NAMALWA (cell line): ENCODE measurements around the gene GPR68.

Experiments
- DNase-seq: peaks from one replicate; pipeline ENCODE4 v3.0.0-alpha.2; 2015; ENCODE audit warnings: low spot score

The GPR68 gene, protein sequence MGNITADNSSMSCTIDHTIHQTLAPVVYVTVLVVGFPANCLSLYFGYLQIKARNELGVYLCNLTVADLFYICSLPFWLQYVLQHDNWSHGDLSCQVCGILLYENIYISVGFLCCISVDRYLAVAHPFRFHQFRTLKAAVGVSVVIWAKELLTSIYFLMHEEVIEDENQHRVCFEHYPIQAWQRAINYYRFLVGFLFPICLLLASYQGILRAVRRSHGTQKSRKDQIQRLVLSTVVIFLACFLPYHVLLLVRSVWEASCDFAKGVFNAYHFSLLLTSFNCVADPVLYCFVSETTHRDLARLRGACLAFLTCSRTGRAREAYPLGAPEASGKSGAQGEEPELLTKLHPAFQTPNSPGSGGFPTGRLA

DNA sequence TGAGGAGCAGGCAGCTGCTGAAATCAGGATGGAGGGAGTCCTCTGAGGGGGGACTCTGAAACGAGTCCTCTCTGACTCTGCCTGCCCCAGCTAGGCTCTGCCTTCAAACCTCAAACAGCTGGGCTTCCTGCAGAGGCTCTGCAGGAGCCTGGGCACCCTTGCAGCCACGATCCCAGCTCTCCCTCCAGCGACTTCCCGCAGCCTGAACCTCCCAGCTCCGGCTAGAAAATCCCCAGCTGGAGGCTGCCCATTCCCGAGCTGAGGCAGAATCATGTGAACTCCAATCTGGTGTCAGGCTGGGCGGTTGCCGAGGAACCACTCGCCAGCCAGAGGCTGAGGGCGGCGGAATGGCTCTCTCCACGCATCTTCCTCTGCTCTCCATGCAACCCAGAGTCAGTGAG is at the start of gene GPR68:
Gene GPR68, minus strand, starts transcription at position 204 of the 401 bp plus-strand sequence. CDS start 9,654 bp downstream, outside the sequence.
- no peak for DNase-seq

DNA sequence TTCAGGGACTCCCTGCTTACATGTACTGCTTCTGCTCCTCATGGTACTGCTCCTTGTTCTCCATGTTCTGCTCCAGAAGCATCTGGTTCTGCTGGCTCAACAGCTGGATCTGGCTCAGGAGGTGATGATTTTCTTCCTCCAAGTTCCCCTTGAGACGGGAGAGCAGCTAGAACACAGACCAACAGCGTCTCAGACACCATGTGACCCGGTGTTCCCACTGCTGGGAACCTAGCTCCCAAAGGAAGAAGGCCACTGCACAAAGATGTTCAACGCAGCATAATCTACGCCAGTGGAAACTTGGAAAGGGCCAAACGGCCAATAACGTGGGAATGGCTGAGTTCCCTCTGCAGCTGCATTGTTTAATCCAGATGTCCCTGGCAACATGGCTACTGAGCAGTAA is 49.6 kb upstream of the GPR68 start:
- DNase-seq, result no peak

DNA sequence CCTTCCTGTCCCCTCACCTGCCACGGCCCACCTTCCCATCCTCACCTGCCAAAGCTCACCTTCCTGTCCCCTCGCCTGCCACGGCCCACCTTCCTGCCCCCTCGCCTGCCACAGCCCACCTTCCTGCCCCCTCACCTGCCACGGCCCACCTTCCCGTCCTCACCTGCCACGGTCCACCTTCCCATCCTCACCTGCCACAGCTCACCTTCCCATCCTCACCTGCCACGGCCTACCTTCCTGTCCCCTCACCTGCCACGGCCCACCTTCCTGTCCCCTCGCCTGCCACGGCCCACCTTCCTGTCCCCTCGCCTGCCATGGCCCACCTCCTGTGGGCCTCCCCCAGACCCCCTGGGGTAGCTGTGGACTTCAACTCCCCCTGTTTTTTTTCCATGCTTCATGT is 48.8 kb upstream of the GPR68 start:
- DNase-seq, result no peak

DNA sequence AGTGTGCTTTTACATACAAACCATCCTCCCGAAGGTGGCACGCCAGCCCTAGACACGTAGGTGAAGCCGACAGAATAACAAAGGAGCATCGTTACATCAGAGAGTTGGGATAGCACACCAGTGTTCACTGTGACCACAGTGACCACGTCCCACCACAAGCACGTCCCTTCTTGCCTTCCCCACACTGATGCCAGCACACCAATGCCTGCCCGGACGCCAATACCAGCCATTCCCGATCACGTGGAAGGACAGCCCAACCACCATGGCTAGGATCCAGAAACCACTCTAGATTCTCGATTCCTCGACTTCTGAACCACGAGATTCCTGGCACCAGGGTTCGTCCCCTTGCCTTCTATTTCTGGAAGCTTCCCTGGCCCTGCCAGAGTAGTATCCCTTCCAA is 48.0 kb upstream of the GPR68 start:
- DNase-seq, result no peak

DNA sequence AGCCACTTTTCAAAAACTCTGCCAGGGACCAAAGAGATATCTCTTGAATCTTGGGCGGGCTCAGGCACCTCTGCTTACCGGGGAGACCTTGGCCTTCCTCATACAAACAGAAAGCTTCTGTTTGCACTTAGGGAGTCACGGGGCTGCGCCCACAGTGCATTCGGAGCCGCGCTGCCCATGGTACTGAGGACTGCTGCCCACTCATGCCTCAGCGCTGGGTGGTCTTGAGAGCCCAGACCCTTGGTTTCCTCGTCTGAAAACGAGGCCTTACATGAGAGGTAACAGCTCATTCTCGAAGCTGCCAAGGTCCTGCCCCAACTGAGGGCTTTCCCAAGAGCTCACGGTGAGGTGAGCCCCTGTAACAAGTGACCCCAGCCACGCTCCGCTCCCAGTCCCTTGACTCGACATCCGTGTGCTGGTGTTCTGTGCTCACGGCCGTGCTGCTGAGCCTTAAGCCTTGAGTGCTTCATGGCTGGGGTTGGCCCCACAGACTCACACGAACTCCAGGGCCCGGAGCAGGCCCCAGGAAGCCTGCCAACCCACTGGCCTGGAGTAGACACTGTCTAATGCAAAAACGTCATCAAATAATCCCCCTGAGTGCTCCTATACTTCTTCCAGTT is 47.4 kb upstream of the GPR68 start:
- no peak for DNase-seq

DNA sequence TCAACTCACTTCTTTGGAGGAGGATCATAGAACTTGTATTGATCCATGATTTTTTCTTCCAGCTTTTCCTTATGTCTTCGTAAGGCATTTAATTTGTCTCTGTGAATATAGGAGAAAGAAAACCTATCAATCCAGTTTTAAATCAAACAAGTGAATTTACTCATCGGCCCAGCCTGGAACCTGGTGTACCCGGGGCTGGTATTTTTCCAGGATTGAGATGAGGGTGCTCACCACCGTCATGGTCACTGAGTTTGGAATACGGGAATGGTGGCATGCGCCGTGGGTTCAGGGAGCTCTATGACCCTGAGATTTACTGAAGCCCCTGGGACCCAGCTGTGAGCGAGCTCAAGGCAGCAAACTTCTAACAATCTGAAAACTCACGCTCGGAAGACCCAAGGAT is 46.5 kb upstream of the GPR68 start:
- no peak for DNase-seq

DNA sequence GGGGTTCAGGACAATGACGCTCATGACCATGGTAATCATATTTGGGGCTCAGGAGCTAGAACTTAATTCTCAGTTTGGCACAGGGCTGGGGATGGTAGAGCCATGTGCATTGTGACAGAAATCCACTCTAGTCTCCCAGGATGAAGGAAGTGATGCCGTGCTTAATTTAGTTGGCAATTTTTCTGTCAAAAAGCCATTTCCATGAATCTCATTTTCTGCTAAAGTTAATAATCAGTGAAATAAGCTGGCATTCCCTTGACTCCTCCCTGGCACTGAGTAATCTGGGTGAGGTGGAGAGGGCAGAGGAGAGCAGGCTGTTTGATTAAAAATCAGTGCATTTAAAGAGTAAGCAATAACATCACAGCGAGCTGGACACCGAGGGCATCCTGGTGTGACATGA is 45.0 kb upstream of the GPR68 start:
- no peak for DNase-seq

DNA sequence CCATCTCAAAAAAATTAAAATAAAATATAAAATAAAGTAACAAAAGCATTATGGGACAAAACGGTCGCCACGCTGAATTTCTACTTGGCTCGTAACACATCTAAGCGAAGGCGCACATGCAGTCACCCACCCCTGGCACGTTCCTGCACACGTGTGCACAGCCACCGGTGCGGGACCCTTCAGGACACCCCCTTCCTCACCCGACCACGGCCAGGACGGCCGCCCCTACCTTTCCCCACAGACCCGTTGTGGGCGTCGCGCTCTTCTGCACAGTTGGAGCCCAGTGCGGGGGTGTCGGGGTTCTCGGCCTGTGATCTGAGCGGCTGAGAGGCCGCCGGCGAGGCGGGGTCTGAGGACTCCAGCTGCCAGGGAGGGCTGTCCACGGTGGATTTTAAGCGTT is 44.4 kb upstream of the GPR68 start:
- DNase-seq, result no peak

DNA sequence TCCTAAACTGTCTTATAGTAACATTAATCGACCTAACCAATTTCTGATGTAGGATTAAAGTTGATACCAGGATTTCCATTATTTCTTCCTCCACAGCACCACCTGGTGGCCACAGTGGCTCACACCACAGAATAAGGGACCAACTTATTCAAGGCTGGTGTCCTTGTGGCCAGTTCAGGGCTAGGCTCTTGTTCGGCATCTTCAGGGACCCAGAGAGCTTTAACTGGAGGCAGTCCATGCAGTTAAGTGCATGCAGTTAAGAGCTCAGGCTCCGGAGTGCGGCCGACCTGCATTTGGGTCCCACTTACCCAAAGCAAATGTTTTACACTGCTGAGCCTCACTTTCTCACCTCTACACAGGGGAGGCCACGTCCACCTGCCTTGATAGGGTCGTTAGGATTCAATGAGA is 42.0 kb upstream of the GPR68 start:
- peak; percentile 92 for DNase-seq

DNA sequence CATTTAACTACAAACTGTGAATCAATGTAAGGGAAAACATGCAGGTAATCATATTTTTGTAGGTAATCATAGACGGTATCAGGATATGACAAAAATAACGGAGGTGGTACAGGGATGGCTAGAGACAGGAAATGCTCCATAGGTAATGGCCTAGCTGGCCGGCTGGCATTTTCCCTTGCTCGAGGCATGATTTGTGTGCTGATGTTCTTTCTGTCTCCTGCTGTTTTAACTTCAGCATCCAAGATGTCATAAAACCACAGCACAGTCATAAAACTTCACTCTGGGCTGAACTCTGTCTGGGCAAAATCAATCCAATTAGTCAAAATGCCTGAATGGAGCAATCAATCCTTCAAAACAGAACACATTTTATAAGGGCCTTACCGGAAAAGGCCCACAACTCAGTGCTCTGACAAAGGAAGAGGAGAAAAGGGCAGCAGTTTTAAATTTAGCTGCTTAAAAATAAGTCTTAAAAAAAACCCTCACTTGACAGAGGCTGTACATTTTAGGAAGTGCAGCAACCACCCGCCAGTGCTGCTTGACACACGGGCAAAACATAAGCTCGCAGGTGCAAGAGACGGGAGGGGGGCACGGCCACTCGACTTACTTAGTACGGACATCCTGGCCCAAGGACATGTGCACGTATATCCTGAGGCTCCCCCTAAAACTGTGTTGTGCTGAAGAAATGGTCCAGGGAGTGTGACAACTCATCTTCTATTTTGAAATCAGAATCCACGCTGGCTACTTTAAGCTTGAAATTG is 40.5 kb upstream of the GPR68 start:
- DNase-seq, result peak; percentile 83

DNA sequence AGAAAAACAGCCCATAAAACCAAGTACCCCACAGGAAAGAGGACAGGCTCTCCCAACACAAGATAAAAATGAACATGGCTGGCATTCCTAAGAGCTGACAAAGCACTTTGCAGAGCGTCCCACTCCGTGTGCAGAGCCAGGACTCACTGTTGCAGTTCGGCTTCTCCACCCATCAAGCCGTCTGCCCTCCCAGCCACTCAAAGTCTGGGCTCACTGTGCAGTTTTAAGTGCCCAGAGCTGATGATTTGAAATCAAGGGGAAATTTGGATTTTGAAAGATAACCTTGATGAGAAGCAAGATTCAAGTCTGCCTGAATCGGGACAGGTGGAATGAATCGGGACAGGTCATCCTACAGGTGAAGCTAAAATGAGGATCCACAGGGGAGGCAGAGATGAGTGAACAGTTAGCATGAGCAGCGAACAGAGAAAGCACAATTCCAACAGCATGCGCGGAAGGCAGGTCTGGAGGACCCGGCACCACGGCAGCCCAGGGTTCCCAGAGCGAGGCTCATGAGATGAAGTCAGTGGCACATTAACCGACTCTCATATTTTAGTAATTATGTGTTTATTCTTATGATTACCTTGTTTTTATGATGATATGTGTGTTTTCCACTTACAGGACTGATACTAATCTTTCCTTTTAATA is 39.8 kb upstream of the GPR68 start:
- DNase-seq, result no peak

DNA sequence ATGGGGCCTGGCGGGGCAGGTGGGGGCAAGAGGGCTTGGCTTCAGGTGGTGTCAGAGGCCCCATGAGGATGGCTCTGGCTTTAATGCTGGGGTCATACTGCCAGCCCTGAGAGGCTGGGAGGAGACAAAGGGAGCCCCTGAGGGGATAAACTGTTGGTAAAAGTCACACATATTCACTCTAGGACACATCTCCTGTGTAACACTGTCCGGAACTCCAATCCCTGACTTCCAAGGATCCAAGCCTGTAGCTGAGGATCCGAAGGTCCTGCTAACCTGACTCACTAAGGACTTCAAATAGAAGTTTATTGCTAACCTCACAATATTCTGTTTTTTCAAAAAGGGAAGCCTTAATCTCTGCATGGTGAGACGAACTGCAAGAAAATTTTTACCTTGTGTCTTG is 39.2 kb upstream of the GPR68 start:
- DNase-seq, result peak; percentile 33

DNA sequence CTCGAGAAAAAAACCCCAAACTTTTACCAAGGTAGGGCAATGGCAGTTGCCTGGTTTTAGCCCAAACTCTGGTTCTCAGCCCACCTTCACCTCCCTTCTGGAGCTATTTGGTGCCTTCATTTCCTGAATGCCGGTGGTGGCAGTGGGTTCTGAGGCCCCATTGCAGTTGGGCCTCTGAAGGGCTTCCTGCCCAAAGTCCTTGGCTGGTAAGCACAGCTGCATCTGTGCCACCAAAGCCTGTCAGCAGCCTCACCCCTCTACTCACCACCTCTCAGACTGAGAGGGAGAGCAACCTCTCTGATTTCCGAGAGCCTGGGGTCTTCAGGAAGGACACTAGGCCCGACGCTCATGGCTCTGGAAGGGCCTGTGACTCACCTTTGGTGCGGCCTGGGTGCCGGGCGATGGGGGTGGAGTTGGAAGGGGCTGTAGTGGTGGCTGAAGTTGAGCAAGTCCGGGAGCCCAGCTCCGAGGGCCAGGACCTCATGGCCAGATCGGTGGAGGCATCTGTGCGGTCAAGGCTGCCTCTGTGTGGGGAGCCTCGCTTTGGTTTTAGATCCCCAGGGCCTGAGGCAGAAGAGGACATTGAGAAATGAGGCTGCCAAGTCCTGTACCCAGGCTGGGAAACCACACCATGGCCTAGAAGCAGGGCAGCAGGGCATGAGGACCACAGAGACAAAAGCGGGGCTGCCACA is 38.6 kb upstream of the GPR68 start:
- DNase-seq, result peak; percentile 35

DNA sequence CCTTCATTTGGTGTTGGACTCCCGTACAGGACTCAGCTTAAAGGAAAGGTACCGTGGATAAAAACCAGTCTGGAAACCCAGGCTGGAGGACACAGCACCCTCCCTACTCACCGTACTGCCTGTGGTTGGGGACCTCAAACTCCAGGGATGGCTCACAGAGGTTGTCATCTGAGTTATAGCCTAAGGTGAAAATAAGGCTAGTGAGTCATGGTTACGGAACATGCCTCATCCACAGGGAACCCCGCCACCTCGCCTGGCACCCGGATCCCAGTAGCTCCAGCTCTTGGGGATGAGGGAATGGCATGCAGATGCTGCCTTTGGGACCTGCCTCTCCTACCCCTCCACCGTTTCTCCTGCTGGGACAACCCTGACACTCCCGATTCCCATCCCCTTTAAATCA is 36.8 kb upstream of the GPR68 start:
- DNase-seq, result no peak

DNA sequence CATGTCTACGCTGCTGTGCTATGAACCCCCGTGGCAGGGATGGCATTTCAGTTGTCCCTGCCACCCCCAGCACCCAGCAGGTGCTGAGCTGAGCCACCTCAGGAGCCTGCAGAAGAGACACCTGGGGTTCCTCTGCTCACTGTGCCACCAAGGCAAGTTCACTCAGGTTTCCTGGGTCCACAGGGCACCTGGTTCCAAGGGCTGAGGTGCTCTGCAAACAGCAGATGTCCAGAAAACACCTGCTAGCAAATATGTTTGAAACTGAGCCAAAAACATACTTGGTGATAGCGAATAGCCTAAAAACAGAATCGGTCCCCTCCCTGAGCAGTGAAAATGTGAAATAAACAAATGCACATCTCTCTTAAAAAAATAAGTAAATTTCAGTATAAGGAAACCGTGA is 35.6 kb upstream of the GPR68 start:
- DNase-seq, result peak; percentile 86

DNA sequence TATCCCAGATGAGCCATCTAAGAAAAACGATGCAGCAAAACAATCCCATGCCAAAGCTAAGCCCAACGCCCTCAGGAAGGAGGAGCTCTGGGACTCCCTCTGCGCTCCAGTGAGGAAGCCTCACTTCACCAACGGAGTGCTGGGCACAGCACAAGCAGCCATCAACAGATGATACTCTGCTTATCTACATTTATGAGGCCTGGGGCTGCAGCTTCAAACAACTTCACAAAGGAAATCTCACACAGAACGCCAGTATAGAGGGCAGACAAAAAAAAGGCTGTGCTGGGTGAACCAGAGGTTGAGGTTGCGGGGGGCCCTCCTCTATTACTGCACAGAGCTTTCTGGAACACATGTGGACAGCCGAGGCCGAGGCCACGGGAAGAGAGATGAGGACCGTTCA is 34.9 kb upstream of the GPR68 start:
- DNase-seq, result no peak

DNA sequence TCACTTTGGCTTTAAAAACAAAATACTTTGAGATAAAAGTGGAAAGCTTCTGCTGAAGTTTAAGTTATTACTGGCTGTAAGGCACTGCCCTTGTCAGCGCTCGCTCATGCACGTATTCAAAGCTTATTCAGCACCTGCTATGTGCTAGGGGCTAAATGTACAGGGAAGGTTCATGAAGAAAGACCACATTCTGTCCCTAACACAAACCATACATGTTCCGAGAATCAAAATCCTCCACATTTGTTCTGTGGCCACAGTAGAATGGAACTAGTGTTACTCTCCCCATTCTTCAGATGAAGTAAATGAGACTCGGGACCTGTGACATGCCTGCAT is 33.8 kb upstream of the GPR68 start:
- DNase-seq, result peak; percentile 60

DNA sequence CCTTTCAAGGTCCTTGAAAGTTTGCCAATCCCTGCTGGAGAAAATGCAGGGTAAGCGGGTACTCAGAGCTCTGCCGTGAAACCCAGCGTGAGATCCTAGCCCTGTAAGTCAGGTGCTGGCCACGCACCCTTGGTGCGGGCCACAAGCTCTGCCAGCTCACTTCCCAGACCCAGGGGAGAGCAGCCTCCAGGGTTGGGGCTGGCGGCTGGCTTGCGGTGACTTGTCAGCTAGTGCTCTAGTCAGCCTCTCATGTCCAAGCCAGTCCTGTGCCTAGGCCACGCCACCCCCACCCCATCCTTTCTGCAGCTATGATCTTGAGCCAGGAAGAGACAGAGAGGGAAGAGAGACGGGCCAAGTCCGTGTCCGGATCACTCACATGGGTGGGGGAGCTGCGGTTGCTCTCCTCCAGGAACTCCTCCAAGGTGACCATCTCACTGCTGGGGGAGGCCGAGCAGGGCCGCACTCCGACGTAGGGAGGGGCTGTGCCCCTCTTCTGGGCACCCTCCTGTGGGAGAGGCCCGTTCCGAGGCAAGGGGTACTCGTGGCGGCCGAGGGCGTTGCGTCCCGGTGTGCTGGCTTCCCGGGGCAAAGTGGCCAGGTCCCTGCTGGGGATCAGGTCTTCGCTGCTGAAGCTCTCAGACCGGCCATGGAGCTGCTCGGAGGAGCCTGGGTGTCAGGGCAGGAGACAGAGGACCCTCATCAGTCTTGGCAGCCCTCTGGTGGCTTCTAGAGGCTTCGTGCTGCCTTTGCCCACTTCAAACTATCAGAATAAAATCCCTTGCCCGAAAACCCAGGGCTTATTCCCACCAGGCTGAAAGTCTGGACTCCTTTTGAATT is 33.3 kb upstream of the GPR68 start:
- no peak for DNase-seq

DNA sequence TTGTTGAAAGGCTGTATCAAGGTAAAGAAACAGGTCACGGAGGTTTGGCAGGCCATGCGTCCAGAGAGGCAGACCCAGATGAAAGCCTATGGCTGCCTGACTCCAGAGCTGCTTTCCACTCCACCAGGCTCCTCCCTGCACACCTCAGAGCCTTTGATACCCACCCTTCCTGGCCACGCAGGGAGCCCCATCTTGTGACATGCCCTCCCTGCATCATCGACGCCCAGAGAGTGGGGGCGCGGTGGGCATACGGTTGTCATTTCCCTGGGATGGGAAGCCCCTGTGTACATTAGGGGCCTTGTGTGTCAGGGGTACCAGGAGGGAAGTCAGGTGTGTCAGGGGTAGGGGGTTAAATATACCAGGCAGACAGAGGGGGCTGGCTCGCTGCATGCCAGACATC is 30.3 kb upstream of the GPR68 start:
- DNase-seq, result no peak

DNA sequence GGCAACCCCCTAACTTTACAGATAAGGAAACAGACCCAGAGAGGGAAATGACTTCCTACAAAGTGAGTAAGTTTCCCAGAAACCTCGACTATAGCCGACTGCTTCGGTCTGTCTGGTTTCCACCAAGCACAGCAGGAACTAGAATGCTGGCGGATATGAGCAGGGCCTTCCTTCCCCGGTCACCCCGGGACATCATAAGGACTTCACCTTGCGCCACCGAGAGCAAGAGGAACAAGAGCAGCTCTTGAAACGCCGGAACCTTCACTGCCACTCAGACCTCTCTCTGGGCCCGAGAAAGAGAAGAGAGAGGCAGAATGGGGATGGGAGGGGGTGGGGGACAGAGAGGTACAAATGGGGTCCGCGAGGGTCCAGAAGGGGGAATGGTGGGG is 29.4 kb upstream of the GPR68 start:
- no peak for DNase-seq

DNA sequence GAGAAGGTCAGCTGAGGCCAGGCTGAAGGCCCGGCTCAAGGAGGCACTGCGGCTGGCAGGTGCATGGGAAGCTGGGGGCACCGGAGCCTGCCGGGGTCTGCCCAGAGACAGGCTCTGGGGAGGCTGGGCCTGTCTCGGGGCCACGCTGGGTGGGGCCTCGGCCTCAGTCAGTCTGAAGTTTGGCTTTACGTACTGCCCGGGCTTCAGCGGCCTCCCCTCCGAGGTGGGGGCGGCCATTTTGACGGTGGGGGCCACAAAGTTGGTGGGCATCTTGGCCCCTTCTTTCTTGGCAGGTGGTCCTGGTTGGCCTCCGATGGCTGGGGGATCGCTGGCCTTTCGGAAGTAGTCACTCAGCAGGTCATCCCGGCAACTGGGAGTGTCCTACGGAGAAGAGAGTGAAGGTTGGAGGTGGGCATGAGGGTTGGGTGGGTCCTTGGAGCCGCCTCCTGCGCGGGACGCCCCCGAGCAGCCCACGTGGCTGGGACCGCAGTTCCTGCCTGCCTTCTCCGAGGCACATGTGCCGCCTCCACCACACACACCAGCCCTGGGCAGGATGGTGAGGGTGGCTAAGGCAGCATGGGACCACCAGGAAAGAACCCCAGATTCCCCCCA is 28.9 kb upstream of the GPR68 start:
- DNase-seq, result no peak
